ENCODE measurements around the gene PPT2. TPM values are rescaled to one million over a fixed set of nuclear protein-coding genes. Genes with fewer than 3 reads are reported as not detected.

PPT2 gene, protein sequence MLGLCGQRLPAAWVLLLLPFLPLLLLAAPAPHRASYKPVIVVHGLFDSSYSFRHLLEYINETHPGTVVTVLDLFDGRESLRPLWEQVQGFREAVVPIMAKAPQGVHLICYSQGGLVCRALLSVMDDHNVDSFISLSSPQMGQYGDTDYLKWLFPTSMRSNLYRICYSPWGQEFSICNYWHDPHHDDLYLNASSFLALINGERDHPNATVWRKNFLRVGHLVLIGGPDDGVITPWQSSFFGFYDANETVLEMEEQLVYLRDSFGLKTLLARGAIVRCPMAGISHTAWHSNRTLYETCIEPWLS
- 100 to 1,000 TPM in 1 of 4 donors, 10 to 100 TPM in 3; 16.0 to 120 (median 25.5) TPM for total RNA-seq

DNA sequence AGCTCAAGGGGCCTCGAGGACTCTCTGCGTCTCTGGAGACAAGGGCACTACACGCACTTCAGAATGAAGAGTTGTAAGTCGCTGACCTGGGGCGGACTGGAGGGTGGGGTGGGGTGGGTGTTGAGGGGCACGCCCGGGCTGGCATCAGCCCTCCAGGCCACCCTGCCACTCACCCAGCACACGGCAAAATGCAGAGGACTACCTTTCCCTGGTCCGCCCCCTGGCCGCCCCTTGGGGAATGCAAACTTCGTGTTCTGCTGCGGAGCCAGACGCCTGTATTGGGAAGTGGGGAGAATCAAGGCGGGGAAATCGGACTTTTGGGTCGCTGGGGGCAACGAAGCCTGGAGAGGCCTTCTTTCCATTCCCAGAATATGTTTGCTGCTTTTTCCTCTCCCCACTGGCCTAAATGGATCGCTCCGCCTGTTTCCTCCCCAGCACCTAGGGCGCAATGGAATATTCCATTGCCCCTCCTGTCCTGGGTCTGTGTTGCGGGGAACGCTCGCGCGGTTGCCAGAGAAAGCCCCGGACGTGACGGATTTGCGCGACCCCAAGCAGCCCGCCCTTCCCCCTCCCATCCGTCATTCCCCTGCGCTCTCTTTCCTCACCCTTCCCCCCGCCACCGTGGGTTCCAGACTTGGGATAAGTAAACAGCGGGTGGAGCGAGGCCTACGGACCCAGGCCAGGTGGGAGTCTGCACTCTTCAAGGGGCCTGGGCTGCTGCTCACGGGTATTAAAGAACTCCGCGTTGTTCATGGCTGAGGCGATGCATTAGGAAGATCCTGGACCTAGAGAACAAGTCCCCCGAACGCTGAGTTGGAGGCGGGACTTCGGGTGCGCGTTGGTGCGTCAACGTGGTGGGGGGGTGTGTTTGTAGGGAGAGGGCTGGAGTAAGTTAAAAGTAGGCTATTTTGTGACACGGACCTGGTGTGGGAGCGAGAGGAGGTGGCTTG, at the start of gene PPT2:
Gene PPT2, plus strand, starts transcription at position 578 of the 950 bp plus-strand sequence. CDS start 454 bp downstream, outside the sequence.
- Histone ChIP-seq H3K36me3 (peaks cover 0 to 41% of the 10 kb centered on the region in 2 donors), H3K4me3 (peak within 1 kb of the TSS; percentile 65 to 68), H3K27me3 (no peaks in the 10 kb centered on the region), H3K27ac (peak within 1 kb of the TSS; percentile 77 to 95 (median 94)), H3K4me1 (peaks cover 4 to 67% (median 24%) of the 10 kb centered on the region in 3 donors), H3K9me3 (no peaks in the 10 kb centered on the region)
- WGBS, 2 donors (ENCODE audit: low coverage in 1 of 2) = 0 to 1% methylated on average over 12 to 13 of the region's 52 CpGs
- TF ChIP-seq POLR2AphosphoS5 (IDR thresholded peaks at IDR 0.05) = peak; percentile 63
- peak; percentile 12 to 38 for TF ChIP-seq POLR2A (IDR thresholded peaks at IDR 0.05)
- no peak for TF ChIP-seq EP300 (IDR thresholded peaks at IDR 0.05)
- TF ChIP-seq, protein P1, sequence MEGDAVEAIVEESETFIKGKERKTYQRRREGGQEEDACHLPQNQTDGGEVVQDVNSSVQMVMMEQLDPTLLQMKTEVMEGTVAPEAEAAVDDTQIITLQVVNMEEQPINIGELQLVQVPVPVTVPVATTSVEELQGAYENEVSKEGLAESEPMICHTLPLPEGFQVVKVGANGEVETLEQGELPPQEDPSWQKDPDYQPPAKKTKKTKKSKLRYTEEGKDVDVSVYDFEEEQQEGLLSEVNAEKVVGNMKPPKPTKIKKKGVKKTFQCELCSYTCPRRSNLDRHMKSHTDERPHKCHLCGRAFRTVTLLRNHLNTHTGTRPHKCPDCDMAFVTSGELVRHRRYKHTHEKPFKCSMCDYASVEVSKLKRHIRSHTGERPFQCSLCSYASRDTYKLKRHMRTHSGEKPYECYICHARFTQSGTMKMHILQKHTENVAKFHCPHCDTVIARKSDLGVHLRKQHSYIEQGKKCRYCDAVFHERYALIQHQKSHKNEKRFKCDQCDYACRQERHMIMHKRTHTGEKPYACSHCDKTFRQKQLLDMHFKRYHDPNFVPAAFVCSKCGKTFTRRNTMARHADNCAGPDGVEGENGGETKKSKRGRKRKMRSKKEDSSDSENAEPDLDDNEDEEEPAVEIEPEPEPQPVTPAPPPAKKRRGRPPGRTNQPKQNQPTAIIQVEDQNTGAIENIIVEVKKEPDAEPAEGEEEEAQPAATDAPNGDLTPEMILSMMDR (IDR thresholded peaks at IDR 0.05) = peak in 3 of 4 experiments; percentile 35 to 45 (median 45)
- peak; percentile 91 for ATAC-seq

DNA sequence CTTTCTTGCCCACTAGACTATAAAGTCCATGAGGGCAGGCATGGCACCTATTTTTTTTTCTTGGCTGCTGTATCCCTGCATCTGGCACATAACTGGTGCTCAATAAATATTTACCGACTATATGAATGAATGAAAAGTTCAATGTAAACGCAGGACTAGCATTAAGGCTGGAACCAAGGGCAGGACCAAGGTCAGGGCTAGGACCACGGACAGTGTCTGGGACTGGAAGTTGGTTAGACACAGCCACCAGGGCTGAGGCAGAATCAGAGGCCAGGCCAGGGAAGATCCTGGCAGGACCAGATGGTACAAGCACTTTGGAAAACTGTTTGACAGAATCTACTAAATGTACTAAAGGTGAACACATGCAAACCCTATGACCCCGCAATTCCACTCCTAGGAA, 48.5 kb upstream of the PPT2 start:
- ATAC-seq = no peak
- Histone ChIP-seq H3K27ac (peak overlapping the region in 3 of 4 donors; percentile 38 to 86 (median 85)), H3K4me1 (peaks cover 0 to 52% (median 33%) of the 10 kb centered on the region in 3 donors), H3K36me3 (no peaks in the 10 kb centered on the region), H3K9me3 (no peaks in the 10 kb centered on the region), H3K4me3 (no peak overlapping the region), H3K27me3 (no peaks in the 10 kb centered on the region)
- no peak for TF ChIP-seq EP300 (IDR thresholded peaks at IDR 0.05)
- no peak for TF ChIP-seq POLR2A (IDR thresholded peaks at IDR 0.05)
- TF ChIP-seq POLR2AphosphoS5 (IDR thresholded peaks at IDR 0.05) = no peak
- TF ChIP-seq, protein P1 (IDR thresholded peaks at IDR 0.05) = no peak
- WGBS, 2 donors (ENCODE audit: low coverage in 1 of 2) = 36 to 41% methylated on average over 3 of the region's 4 CpGs

DNA sequence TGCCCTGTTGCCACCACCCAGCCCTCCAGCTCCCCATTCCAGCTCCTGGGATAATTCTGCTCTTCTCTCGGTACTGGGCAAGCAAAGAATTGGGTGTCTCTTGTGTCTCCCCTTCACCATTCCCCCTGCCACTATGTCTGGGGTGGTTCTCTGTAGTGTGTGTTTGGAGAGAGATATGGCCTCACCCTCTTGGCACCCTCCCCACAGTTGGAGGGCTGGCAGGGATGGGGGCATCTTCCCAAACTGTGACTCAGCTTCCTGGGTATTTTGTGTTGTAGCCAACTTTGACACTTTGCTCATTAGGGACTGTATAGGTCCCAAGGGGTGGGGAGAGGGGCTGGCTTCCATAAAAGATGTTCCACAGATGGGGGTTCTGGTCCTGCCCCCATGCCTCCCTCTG, 46.5 kb upstream of the PPT2 start:
- Histone ChIP-seq H3K4me3 (peak overlapping the region in 1 of 2 donors; percentile 54), H3K36me3 (no peaks in the 10 kb centered on the region), H3K4me1 (peaks cover 0 to 72% (median 53%) of the 10 kb centered on the region in 3 donors), H3K27me3 (no peaks in the 10 kb centered on the region), H3K27ac (peak overlapping the region; percentile 21 to 86 (median 81)), H3K9me3 (no peaks in the 10 kb centered on the region)
- ATAC-seq = no peak
- 40% methylated on average over 1 of the region's 1 CpG; no CpG with 5 or more reads in 1 of the 2 donors for WGBS, 2 donors (ENCODE audit: low coverage in 1 of 2)
- TF ChIP-seq, protein P1 (IDR thresholded peaks at IDR 0.05) = no peak
- TF ChIP-seq POLR2AphosphoS5 (IDR thresholded peaks at IDR 0.05) = peak; percentile 38
- TF ChIP-seq EP300 (IDR thresholded peaks at IDR 0.05) = no peak

DNA sequence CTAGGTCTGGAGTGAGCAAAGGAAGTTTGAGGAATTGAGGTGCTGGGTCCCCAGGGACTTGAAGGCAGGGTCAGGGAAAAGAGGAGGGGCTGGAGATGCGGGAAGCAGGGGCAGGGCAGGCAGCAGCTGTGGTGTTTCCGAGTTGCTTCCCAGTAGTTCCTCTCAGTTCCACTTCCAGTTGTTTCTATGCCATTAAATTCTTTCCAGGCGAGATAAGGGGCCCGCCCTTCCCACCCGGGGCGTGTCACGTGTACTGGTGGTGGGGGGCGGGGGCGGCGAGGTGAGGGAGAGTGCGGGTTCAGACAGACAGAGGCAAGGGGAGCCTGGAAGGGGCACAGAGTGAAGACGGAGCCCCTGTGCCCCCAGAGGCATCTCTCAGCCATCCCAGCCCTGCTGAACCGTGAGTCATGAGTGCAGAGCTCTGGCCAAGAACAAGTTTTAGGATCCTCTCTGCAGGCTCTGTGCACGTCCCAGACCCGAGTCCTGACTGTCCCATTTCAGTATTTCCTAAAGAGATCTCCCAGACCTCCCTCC, 45.8 kb upstream of the PPT2 start:
- H3K27ac ChIP-seq = peak overlapping the region; percentile 23 to 86 (median 81)
- peak; percentile 74 for ATAC-seq
- WGBS, 2 donors (ENCODE audit: low coverage in 1 of 2) = 0 to 12% methylated on average over 2 to 3 of the region's 15 CpGs
- peak; percentile 35 to 41 for TF ChIP-seq POLR2A (IDR thresholded peaks at IDR 0.05)
- peak; percentile 71 for TF ChIP-seq POLR2AphosphoS5 (IDR thresholded peaks at IDR 0.05)
- TF ChIP-seq EP300 (IDR thresholded peaks at IDR 0.05) = no peak
- TF ChIP-seq, protein P1 (IDR thresholded peaks at IDR 0.05) = peak in 1 of 4 experiments; percentile 14
- no peaks in the 10 kb centered on the region for H3K36me3 ChIP-seq
- H3K27me3 ChIP-seq = no peaks in the 10 kb centered on the region
- peak overlapping the region; percentile 18 to 54 for H3K4me3 ChIP-seq
- no peaks in the 10 kb centered on the region for H3K9me3 ChIP-seq
- H3K4me1 ChIP-seq = peaks cover 0 to 80% (median 60%) of the 10 kb centered on the region in 3 donors

All from gastroesophageal sphincter (tissue), 4 donors.